GM15510 (cell line): ENCODE measurements around the gene ATF7.

Source experiments
- POLR2A ChIP-seq: IDR thresholded peaks from 3 replicates; pipeline ENCODE4 v1.6.1; 2011; ENCODE audit warnings: borderline replicate concordance; ENCODE audit not compliant: insufficient read length; ENCODE audit errors: extremely low read depth

The ATF7 gene

DNA sequence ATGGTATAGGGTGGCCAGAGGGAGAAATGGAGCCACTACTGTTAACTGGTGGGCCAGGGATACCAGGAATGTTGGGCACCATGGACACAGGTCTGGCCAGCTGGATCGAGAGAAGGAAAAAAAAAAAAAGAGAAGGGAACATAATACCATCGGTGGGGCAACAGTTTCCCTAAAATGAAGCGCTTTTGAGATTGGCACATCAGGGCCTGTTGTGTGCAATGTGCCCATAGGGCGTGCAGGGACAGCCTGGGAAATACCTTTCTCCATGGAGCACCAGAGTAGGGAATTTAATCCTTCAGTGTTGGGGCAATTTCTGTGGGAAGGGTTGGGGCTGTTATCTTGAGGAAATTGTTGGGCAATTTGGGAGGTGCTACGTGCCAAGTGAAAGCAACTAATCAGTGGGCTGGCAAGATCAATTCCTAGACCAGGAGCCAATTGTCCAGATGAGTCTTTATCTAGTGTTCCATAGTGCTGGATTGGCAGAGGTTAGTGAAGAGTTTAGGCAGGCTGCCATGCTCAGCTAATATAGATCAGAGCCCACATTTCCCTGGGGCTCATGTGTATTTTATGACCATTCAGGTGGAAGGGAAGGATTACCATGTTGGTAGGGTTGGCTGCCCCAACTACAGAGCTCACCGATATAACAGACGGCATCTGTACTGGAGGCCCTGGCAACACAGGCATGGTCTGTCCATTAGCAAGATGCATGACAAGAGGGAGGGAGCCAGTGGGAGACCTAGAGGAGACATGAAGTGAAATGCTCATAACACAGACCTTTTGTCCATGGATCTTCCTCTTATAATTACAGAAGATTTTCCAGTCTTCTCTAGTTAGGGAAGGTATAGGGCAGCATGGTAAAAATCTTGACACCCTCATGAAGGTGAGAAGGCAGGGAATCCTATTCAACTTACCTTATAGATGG, 93.4 kb downstream of the ATF7 start:
- no peak for TF ChIP-seq POLR2A

DNA sequence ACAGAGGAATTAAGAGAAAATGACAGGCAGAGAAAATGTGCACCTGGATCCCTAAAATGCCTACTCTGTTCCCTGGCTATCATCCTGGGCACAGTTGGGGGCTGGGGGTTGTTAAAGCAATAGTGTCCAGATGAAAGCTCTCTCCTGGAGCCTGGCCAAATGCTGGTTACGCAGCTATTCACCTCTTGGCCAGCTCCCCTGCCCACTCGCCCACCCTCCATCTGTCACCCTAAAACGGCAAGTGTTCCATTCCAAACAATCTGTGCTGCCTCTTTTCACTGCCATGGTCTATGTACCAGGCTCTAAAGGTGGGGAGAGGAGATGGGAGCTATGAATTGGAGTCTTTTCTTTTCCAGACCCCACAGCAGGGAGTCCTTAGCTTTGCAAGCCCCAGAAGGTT, 94.2 kb downstream of the ATF7 start:
- TF ChIP-seq POLR2A = no peak

DNA sequence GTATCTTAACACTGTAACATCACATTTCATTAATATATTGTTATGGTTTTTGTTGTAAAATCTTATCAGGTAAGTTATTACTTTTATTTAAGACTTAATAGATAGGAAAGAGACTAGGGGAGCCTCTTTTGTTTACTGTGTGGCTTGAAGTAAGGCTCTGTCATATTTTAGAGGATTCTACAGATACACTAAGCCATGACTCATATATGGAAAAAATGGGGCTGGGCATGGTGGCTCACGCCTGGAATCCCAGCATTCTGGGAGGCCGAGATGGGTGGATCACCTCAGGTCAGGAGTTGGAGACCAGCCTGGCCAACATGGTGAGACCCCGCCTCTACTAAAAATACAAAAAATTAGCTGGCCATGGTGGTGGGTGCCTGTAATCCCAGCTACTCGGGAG, 95.3 kb downstream of the ATF7 start:
- TF ChIP-seq POLR2A = no peak

DNA sequence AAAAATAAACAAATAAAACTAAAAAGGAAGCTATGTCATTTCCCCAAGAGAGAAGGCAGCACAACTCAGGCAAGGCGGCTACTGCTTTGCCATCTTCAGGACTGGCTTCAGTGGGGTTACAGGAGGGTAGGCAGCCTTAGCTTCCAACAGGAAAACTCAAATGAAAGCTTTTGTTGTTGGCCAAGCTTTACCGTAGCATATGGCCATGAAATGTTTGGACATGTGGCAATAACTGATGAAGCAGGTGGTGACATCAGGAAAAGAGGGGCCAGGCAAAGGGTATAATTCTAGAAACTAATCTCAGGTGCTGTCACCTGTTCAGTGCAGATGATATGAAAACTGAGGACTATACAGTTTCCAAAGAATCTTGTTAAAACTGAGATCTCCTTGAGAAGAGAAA, 96.1 kb downstream of the ATF7 start:
- no peak for TF ChIP-seq POLR2A

DNA sequence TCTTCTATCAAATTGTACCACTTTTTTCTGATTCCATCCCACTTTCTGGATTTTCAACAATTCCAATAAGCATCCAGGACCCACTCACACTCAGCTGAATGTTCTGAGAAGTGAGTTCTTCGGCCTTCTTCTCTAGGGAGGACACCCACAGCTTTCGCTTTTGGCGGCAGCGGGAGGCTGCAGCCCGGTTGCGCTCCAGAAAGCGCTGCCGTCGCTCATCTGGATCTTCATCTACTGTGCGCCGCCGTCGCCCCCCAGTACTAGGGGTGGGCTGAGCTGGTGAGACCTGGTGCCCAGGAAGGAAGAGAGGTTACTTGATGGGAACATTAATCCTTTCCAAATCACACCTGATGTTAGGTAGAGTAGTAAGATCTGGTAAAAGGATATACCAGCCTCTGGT, 101.7 kb downstream of the ATF7 start:
- TF ChIP-seq POLR2A = no peak

DNA sequence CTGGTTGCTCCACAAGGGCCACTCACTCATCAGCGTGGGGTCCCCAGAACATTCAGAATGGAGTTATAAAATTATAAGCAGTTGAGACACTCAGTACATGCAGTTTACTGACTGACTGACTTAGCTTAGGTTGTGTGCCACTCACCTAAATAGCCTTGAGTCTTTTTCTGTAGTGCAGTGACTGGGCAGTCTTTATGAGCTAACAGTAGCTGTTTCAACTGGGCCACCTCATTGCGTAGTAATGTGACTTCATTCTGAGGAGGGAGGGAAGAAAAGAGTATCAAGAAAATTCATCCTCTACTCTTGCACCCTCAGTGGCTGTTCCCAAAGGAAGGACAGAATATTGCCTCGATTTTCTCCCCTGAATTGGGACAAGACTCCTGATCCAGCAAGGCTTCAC, 103.1 kb downstream of the ATF7 start:
- no peak for TF ChIP-seq POLR2A

DNA sequence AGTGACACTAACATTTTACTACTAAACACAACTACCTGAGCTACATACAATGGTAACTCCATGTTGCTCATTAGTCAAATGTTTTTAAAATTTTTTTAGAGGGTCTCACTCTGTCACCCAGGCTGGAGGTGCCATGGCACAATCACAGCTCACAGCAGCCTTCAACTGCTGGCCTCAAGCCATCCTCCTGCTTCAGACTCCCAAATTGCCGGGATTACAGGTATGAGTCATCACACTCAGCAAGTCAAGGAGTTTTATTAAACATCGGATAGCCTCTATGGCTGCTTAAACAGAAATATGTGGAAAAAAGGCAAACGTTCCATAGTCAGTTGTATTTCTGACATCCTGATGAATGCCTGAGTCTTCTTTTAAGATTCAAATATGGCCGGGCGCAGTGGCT, 107.8 kb downstream of the ATF7 start:
- no peak for TF ChIP-seq POLR2A

DNA sequence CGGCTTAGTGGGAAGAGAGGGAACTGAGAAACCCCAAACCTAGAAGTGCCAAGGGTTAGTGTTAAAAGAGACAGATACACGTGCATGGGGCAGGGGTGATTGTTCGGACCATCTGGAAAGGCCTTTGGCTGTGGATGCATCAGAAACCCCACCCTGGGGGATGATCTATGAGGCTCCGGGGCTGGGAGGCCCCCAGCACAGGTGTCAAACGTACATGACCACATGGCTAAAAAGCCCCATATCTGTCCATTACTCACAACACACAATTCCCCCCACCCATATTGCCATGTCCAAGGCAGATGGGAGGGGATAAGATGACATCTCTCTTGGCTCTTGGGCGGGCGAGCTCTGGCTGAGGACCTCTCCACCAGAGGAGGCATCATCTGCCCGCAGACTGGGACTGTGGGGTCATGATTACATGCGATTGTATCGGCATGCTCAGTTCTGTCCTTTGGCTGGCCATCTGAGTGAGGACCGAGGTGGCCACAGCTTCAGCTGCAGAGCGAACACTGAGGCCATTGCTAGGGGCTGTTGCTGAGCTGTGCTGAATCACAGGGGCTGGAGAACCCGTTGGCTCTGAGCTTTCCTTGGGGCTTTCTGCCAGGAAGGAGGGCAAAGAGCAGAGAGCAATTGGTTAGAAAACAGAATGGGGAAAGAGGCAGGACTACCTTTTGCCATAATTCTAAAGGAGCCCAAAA, 109.3 kb downstream of the ATF7 start:
- TF ChIP-seq POLR2A = no peak

DNA sequence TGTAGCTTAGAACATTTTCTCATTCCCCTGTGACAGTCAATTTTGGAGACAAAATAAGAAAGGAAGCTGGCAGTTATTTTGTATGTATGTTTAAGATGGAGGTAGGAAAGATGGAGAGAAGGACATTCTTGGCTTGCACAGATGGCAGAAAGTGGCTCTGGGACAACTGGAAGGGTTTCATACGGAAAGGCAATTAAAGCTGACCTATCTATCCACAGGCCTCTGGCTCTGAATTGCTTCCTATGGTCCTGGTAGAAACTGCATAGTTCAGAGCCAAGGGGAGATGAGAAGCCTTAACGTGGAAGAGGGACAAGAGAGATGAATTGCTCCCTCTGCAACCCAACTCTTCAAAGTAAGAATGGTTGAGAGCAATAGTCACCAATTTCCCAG, 110.9 kb downstream of the ATF7 start:
- TF ChIP-seq POLR2A = no peak

DNA sequence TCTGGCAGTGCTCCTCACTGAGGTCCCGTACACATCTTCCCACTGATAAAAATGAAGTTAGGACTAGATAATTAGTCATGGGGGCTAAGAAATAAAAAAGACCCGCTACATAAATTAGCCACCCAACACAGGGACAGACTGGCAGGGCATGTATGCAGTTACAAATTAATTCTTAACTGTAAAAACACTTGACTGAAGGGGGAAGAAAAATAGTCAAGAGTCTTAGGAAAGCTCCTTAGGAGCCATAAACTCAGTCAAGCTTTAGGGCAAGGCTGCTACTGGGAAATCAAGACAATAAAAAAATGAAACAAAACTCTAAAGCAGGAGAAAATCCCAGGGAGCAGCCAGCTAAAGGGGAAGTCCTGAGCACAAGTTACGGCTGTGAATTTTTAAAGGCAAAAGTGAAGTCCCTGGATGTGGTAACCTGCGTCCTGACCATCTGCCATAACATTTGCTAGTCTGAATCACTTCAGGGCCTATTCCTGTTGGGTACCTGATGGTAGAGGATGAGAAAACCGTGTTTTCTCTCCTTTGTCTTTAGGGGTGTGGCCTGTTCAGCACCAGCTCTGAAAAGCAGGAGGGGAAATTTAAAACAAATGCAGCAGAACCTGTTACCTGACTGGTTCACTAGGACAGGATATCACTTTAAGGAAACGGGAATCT, 111.4 kb downstream of the ATF7 start:
- no peak for TF ChIP-seq POLR2A

DNA sequence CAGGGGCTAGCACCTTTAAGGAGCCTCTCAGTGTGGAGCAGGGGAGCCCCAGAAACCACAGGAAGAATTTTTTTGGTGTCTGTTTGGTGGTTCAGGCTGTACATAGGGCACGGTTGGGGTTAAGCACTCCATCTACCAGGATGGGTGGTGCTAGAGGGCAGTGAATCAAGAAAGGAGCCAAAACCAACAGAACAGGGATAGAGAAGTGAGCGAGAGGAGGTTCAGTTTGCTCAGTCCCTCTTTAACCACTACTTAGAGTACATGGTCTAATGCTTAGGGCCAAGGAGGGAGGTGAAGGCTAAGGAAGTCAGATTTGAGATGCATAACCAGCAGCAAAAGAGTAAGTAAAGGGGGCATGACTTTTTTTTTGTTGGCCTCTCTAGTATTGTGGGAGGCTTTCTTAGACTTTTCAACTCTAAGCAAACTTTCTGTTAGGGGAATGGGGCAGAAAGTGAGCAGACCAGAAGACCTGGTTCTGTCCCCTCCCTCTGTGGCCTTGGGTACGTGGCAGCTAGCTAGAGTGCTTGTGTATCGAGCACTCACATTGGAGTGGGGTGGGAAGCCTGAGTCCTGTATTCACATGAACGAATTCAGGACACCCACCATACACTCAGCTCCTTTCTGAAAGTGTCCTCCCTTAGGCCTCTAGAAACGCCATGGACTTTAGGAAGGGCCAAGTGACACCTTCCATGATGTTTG, 112.3 kb downstream of the ATF7 start:
- no peak for TF ChIP-seq POLR2A

DNA sequence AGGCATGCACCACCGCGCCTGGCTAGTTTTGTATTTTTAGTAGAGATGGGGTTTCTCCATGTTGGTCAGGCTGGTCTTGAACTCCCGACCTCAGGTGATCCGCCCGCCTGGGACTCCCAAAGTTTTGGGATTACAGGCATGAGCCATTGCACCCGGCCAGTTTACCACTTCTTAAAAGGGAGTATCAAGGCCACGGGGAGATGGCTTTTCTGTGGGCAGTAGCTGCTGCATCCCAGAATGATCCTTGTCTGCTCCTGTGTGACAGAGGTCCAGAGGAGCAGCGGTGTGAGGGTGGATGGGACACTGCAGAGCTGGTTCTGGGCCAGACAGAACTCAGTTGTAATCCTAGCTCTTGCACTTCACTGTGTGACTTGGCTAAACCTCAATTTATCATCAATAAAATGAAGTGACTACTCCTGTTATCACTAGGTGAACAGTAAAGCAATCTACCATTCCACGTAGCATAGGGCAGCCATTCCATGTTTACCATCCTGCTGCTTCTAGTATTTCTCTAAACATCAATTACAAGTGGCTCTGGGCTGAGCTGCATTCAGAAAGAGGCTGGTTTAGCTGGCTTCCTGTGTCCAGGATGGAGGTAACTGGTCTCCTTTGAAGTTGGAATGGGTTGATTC, 115.9 kb downstream of the ATF7 start:
- no peak for TF ChIP-seq POLR2A

DNA sequence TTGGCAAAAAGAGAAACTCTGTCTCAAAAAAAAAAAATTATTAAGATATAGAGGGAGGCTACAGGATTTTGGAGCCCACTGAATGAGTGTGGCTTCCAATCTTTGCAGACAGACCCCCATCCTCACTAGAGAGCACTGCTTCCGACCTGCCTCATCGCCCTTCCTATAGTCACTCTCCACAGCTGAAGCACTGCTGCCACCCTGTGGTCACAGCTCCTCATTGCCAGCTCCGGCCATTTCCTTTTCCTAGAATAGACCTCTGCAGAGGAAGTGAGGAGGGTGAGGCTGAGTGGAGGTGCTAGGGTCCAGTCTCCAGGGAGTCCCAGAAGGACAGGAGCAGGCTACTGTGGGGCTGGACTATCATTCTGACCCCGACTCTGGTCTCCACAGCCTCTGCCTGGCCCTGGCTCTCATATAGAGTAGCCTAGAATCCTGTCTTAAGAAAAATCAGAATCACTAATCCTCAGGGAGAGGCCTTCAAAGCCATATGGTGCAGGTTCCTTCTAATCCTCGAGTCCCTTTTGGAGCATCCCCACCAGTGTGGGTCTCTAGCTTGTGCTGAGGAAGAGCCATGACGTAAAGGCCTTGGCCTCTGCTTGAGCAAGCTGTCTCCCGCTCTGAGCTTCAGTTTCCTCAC, 117.5 kb downstream of the ATF7 start:
- TF ChIP-seq POLR2A = no peak

DNA sequence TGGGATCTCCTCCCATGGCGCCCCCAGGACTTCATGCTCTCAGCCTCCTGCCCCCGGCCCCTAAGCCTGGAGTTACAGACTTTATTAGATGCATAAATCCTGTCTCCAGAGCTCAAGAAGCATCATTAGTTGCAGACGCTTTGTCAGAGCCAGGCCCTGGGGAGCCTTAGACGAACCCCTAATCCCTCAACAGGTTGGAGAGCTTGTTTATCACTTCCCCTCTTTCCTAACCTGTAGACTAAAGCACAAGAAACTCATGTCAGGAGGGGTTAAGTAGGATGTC, 118.6 kb downstream of the ATF7 start:
- TF ChIP-seq POLR2A = no peak

DNA sequence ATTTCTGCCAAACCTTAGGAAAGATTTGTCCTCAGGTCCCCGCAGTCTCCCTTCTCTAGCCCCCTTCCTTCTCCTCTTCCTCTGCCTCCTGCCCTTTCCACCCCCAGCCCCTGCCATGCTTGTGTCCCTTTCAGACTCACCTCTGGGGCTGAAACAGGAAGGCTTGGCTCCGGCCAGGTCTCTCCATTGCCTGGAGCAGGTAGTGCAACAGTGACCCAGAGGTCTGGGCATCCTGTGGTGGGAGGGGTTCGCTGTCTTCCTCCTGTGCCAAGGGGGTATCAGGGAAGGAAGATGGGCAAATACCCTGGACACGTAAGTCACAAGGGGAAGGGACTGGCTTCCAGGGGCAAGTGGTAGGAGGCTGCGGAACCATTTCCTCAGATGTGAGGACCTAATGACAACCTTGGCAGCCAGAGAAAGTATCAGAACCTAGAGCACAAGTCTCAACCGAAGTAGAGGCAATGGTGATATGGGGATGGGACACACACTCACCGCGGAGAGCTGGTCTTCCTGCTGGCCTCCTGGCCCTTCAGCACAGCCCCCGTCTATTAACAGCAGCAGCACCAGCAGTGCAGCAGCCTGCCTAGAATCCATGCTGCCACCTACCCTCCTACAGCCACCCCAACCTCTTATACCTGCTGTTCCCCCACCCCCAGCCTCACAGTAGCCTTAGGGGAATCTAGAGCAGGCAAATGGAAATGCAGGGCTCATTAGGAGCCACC, 119.1 kb downstream of the ATF7 start, which contains the start of gene NPFF:
Gene NPFF, minus strand, starts transcription at position 604 of the 722 bp plus-strand sequence. Its CDS starts 10 bp downstream, at position 594.
- TF ChIP-seq POLR2A = no peak

DNA sequence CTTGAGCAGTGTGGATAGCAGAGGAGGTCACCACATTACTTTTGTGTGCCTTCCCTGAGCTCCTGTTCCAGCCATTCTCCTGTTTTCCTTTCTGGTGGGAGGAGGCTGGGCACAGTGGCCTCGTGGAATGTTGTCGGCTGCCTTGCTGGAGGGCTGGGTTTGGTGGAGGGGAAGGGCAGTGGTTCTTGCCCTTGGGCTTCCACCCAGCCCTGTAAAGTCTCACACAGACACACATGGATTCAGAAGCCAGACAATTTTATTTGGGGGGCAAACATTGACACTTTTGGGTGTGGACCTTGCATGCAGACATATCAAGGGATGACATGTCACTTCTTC, 119.8 kb downstream of the ATF7 start:
- no peak for TF ChIP-seq POLR2A
